WTC11 (cell line): Measurements from ENCODE around the gene GAD2.

Experiments
- NFE2L1 ChIP-seq: sonication (generic); formaldehyde crosslinking; IDR thresholded peaks from 2 replicates; pipeline ENCODE4 v1.8.1; 2023; ENCODE audit warnings: missing genetic modification reagents
- TF ChIP-seq, protein P1 (sequence below): fragments of 200-600 bp; IDR thresholded peaks from 2 replicates; pipeline ENCODE4 v1.8.0; 2022; ENCODE audit warnings: antibody characterized with exemption

- TF ChIP-seq, protein P1, sequence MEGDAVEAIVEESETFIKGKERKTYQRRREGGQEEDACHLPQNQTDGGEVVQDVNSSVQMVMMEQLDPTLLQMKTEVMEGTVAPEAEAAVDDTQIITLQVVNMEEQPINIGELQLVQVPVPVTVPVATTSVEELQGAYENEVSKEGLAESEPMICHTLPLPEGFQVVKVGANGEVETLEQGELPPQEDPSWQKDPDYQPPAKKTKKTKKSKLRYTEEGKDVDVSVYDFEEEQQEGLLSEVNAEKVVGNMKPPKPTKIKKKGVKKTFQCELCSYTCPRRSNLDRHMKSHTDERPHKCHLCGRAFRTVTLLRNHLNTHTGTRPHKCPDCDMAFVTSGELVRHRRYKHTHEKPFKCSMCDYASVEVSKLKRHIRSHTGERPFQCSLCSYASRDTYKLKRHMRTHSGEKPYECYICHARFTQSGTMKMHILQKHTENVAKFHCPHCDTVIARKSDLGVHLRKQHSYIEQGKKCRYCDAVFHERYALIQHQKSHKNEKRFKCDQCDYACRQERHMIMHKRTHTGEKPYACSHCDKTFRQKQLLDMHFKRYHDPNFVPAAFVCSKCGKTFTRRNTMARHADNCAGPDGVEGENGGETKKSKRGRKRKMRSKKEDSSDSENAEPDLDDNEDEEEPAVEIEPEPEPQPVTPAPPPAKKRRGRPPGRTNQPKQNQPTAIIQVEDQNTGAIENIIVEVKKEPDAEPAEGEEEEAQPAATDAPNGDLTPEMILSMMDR = no peak
- no peak for TF ChIP-seq NFE2L1
These were observed 75.3 kb downstream of the GAD2 start for GRCh38 chr10:26291721-26292480.
